HT-29 (cell line): Measurements from ENCODE around the gene SUDS3. TPM values are rescaled to one million over a fixed set of nuclear protein-coding genes. Genes with fewer than 3 reads are reported as not detected.
"Not testable (repeated sequence)": the region's sequence is repeated elsewhere in the genome, so short reads cannot be mapped to it uniquely, and the experiment has no call there.

Source experiments
- DNase-seq: peaks from one replicate; pipeline ENCODE4 v3.0.0-alpha.2; 2015; ENCODE audit warnings: low spot score
- total RNA-seq: library from RNA; depleted of rRNA; stranded (reverse); fragments of >200 nt; shearing (Covaris generic); gene quantifications from 2 replicates; pipeline ENCODE4 v1.2.3, GENCODE V29; 2014

The SUDS3 gene
- total RNA-seq, 1 experiment from 2014 or later: 32.2 TPM

- no peak for DNase-seq
These were observed 21.5 kb downstream of the SUDS3 start for GRCh38 chr12:118397708-118398440.

DNA sequence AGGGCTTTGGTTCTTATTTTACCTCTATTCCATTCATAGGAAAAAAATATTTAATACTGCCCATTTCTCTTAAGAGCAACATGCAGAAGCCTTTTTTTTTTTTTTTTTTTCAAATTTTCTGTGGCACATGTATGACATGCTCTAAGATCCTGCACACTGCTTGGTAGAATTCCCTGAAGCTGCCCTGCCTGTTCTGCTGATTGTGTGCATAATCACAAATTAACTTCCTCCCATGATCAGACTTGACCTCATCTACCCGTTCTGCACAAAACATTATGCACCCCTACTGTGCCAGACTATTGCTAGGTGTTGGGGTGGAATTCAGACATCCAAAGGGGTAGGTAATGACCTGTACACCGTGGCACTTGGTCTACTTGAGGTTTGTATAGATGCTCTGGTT, 22.2 kb downstream of the SUDS3 start:
- DNase-seq: no peak

GRCh38 chr12:118398940-118399339, 22.6 kb downstream of the SUDS3 start:
- no peak for DNase-seq

GRCh38 chr12:118402251-118402650, 25.9 kb downstream of the SUDS3 start:
- no peak for DNase-seq

DNA sequence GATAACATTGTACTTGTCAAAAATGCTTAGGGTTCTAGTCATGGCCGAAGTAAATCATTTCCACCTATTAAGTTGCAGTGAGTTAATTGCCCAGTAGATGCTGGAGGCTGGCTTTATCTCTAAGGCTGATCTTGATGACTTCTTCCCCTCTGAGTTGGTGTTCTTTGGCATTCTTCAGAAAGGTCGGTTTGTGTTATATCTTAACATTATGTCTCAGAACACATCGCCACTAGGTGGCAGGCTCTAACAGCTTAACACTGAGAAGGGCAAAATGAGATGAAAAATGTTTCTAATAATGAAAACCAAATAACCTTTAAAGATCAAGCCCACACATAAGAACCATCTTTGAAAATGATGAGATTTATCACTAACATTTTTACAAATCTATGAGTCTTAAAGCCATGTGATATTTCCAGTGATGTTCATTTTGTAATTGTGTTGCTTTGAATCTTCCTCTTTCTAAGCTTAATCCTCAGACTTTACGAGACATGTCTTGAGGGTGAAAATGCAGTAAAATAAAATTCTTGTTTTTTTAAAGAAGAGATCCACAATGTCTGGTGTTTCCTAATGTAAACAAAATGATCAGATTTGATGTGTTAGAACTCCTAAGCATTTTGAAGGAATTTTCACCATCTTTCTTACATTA, 28.6 kb downstream of the SUDS3 start:
- DNase-seq: peak; percentile 82

DNA sequence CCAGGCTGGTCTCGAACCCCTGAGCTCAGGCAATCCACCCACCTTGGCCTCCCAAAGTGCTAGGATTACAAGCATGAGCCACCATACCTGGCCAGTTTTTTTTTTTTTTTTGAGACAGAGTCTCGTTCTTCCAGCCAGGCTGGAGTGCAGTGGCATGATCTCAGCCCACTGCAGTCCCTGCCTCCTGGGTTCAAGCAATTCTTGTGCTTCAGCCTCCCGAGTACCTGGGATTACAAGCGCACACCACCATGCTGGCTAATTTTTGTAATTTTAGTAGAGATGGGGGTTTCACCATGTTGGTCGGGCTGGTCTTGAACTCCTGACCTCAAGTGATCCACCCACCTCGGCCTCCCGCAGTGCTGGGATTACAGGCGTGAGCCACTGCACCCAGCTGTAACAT, 31.9 kb downstream of the SUDS3 start:
- not testable (repeated sequence) for DNase-seq

DNA sequence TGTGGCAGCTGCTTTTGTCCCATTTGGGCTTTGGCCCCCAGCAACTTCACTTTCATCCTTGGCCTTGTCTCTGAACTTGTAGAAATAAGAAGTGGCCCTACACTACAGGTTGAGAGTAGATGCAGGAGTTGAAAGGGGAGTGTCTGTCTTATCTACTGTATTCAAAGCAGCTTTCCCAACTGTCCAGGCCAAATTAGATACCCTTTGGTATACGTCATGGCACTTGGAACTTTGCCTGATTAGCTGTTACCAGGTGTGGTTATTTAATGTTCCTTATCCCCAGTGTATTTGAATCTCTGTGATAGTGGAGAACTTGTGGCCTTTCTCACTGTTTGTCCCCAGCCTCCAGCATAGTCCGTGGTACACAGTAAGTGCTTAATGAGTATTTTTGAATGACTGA, 33.5 kb downstream of the SUDS3 start:
- DNase-seq: no peak

GRCh38 chr12:118417942-118418341, 41.6 kb downstream of the SUDS3 start:
- DNase-seq: no peak

- no peak for DNase-seq
These were observed 42.2 kb downstream of the SUDS3 start for GRCh38 chr12:118418385-118419057.

DNA sequence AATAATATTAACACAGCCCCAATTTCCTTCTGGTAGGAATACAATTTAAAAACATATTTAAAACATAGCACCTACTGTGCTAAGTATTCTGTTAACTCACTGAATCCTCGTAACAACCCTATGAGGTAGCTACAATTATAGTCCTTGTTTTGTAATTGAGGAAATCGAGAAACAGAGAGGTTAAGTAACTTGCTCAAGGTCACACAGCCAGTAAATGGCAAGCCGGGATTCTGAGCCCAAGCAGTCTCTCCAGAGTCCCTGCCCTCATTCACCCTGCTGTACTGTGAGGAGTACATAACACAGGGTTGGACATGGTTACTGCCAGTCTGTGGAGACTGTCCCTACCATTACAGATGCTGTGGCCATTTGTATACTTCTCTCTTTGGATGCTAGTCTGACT, 44.3 kb downstream of the SUDS3 start:
- no peak for DNase-seq

GRCh38 chr12:118424884-118425283, 48.5 kb downstream of the SUDS3 start:
- no peak for DNase-seq

GRCh38 chr12:118425364-118425763, 49.0 kb downstream of the SUDS3 start:
- no peak for DNase-seq

DNA sequence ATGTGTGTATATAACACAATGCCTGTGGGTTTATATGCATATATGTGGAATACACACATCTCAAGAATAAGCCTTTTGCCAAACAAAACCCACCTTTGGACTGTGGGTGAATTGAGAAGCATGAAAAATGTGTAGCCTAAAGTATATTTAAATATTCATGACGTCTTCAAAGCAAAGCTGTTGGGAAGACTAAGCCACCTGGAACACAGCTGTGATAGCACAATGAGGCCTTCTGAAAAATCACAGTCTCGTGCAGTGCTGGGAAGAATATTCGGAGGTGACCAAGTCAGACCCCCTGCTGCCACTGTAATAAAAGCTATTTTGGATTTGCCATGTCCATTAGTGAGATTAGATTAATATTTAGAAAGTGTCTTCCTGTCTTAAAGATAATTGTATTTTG, 51.5 kb downstream of the SUDS3 start:
- DNase-seq: no peak

DNA sequence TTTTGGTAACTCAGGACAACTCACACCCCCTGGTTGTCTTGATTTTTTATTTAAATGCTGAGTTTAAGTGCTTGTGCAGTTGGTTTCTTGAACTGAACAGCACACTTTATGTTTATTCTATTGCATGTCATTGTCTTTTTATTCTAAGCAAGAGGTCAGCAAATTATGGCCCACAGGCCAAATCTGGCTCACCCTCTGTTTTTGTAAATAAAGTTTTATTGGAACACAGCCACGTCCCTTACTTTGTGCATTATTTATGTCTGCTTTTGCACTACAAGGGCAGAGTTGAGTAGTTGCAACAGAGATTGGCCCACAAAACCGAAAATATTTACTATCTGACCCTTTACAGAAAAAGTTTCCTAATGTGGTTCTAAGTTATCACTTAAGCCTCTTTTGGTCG, 52.3 kb downstream of the SUDS3 start:
- no peak for DNase-seq

- DNase-seq: no peak
These were observed 53.5 kb downstream of the SUDS3 start for GRCh38 chr12:118429688-118430383.

DNA sequence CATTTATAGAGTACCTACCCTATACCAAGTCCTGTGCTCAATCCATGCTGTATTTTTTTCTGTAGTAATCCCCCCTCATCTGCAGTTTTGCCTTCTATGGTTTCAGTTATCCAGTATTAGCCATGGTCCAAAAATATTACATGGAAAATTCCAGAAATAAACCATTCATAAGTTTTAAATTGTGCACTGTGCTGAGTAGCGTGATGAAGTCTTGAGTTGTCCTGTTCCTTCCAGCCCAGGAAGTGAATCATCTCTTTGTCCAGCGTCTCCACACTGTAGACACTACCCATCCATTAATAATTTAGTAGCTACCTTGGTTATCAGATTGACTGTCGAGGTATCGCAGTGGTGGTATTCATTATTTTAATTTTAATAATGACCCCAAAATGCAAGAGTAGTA, 54.2 kb downstream of the SUDS3 start:
- no peak for DNase-seq

DNA sequence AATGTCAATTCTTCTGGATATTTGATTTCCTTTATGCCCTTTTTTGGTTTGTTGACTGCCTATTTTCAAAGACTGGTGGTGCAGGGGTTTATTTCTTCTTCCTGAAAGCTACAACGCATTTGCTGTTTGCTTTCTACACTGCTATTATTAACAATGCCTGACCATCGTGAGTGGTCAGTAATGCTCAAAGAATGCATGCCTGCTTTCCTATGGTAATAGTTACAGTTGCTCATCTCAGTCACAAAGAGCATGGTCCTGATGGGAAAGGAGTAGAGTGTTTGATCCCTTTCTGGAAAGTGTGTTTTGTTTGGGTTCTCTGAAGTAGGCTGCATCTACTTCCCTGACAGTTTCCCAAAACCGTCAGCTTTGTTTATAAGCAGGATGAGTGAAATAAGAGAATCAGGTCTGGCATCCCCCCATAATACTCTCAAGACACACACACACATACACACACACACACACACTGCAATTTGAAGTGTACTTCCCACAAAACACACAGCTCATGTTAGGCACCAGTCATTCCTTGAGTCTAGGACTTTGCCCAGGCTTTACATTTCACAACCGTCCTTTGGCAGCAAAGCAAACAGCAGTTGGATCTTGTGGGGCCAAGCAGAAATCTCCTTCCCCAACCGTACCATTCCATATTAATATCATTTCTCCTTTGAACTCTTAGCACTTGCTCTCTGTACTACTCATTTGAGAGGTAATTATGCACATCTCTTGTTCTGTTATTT, 56.6 kb downstream of the SUDS3 start:
- DNase-seq: no peak

DNA sequence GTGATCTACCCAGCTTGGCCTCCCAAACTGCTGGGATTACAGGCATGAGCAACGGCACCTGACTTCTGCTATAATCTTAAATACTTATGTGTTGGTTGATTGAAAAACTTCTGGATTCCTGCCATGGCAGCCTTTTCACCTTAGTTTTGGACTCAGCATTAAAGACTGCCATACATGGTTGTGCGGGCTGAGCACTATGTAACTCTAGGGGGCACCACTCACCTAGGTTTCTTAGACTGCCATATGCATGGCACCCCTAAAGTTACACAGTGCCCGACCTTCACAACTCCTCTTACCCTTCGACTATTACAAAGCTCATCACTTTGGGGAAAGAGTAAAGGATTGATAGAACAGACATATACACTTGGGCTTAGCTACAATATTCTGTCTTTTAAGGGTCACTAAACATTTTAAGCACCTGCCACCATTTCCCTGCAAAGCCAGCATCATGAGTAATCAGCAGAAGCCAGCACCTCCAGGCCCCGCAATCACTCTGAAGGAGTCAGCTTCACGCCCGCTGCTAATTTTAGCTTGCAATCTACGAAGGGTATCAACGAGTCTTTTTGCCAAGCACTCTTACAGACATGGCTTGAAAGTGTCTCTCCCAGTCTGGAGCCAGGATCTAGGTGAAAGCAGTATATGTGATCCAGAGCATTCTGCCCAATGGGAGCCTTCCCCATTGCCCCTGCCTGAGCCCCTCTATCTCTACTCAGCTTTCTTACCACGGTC, 59.8 kb downstream of the SUDS3 start:
- peak; percentile 46 for DNase-seq

DNA sequence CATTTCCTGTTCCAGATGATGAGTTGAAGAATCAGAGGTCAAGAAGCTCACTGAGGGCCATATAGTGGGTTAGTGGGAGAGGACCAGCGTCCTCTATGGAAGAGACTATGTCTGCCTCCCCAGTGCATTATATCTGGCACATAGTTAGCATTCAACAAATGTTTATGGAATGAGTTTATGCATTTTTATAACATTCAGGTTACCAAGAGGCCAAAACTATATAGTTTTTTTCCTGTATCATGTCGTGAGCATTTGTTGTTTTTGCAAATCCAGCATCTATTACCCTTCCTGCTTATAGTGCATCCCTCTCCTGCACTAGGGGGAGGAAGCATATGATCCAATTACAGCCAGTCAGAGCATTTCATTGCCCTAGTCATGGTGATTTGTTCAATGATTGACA, 60.6 kb downstream of the SUDS3 start:
- no peak for DNase-seq

- DNase-seq: no peak
These were observed 62.7 kb downstream of the SUDS3 start for GRCh38 chr12:118439068-118439467.

DNA sequence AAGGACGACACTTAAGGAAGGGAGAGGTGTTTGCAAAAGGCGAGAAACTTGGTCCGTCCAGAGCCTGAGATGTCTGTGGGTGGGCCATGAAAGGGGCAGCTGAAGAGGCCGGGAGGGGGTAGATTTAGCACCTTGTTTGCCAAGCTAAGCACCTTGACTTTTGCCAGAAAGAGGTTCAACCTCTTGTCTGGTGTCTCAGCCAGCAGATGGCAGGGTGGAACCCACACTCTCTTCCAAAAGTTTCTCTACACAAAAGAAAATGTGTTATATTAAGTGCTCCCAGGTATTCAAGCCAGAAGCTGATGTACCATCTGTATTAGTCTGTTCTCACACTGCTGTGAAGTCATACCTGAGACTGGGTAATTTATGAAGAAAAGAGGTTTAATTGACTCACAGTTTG, 69.9 kb downstream of the SUDS3 start:
- no peak for DNase-seq
